Measurements from ENCODE around the gene ZSWIM9.
"Not testable (repeated sequence)": the region's sequence is repeated elsewhere in the genome, so short reads cannot be mapped to it uniquely, and the experiment has no call there.

ZSWIM9 gene

GRCh38 chr19:48239582-48240141 is 69.2 kb downstream of the ZSWIM9 start:
- TF ChIP-seq CTCF (IDR thresholded peaks at IDR 0.05; ENCODE audit: insufficient read depth, low read length, poor library complexity, severe bottlenecking) = no peak
- Histone ChIP-seq H3K36me3 (ENCODE audit: control insufficient read depth, insufficient read depth, low read length) (peaks cover 6% of the 10 kb centered on the region), H3K4me3 (replicated peaks; ENCODE audit: low read depth, low read length) (no peak overlapping the region), H3K27me3 (replicated peaks; ENCODE audit: control insufficient read depth, insufficient read depth, low read length) (no peaks in the 10 kb centered on the region)
- no peak for DNase-seq (ENCODE audit: extremely low read depth, insufficient read length)

GRCh38 chr19:48241771-48242170 is 71.3 kb downstream of the ZSWIM9 start:
- not testable (repeated sequence) for H3K27me3 ChIP-seq (replicated peaks; ENCODE audit: control insufficient read depth, insufficient read depth, low read length); H3K4me3 ChIP-seq (replicated peaks; ENCODE audit: low read depth, low read length); DNase-seq (ENCODE audit: extremely low read depth, insufficient read length); H3K36me3 ChIP-seq (ENCODE audit: control insufficient read depth, insufficient read depth, low read length)

GRCh38 chr19:48244281-48244680 is 73.8 kb downstream of the ZSWIM9 start:
- no peak for TF ChIP-seq CTCF (IDR thresholded peaks at IDR 0.05; ENCODE audit: insufficient read depth, low read length, poor library complexity, severe bottlenecking)
- Histone ChIP-seq H3K36me3 (ENCODE audit: control insufficient read depth, insufficient read depth, low read length) (peaks cover 3% of the 10 kb centered on the region), H3K27me3 (replicated peaks; ENCODE audit: control insufficient read depth, insufficient read depth, low read length) (no peaks in the 10 kb centered on the region), H3K4me3 (replicated peaks; ENCODE audit: low read depth, low read length) (no peak overlapping the region)
- no peak for DNase-seq (ENCODE audit: extremely low read depth, insufficient read length)

- DNase-seq (ENCODE audit: extremely low read depth, insufficient read length) = no peak
- Histone ChIP-seq H3K27me3 (replicated peaks; ENCODE audit: control insufficient read depth, insufficient read depth, low read length) (no peaks in the 10 kb centered on the region), H3K4me3 (replicated peaks; ENCODE audit: low read depth, low read length) (no peak overlapping the region), H3K36me3 (ENCODE audit: control insufficient read depth, insufficient read depth, low read length) (peaks cover 3% of the 10 kb centered on the region; the same call in 1 of the 2 replicates)
- TF ChIP-seq CTCF (IDR thresholded peaks at IDR 0.05; ENCODE audit: insufficient read depth, low read length, poor library complexity, severe bottlenecking) = no peak
Measured at GRCh38 chr19:48246101-48246500, 75.6 kb downstream of the ZSWIM9 start.

GRCh38 chr19:48247212-48247611 is 76.7 kb downstream of the ZSWIM9 start:
- DNase-seq (ENCODE audit: extremely low read depth, insufficient read length) = no peak
- Histone ChIP-seq H3K36me3 (ENCODE audit: control insufficient read depth, insufficient read depth, low read length) (0 out of 2 replicates have a peak, but pooled peaks cover 3% of the 10 kb centered on the region), H3K27me3 (replicated peaks; ENCODE audit: control insufficient read depth, insufficient read depth, low read length) (no peaks in the 10 kb centered on the region), H3K4me3 (replicated peaks; ENCODE audit: low read depth, low read length) (no peak overlapping the region)
- TF ChIP-seq CTCF (IDR thresholded peaks at IDR 0.05; ENCODE audit: insufficient read depth, low read length, poor library complexity, severe bottlenecking) = no peak
